Measurements from ENCODE around the gene ITPK1.

Gene ITPK1

DNA sequence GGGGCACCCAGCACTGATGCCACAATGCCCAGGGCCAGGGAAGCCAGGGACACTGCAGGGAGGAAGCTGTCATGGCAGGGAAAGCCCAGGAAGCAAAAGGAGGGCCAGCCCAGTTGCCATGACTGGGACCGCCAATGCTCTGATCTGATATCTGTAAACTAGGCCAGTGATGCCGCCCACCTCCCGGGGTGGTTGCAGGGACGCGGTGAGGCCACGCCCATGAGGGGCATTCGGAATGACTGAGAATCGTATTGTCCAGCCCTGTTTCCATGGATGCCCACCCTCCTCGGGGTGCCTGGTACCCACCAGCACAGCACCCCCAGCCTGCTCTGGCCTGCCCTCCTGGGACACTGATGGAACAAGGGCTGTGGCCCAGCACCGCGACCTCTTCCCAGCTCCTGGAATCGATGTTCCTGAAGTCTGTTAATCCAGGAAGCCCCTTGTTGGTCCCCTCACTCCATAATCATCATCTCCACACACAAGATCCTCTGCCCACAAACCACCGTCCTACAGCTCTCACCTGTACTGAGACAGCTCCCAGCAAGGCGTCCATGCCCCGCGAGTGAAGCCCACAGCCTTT lies 144.0 kb downstream of the ITPK1 start (continued):
- TF ChIP-seq ESRRG (CRISPR knock-in tag; IDR thresholded peaks at IDR 0.05) (no peak), PPARA (CRISPR knock-in tag; IDR thresholded peaks at IDR 0.05; ENCODE audit: borderline replicate concordance) (no peak), TOX (CRISPR knock-in tag; IDR thresholded peaks at IDR 0.05; ENCODE audit: borderline replicate concordance) (no peak), CSRNP3 (CRISPR knock-in tag; IDR thresholded peaks at IDR 0.05) (no peak), ZC3H10 (CRISPR knock-in tag; IDR thresholded peaks at IDR 0.05) (no peak), ZFP3 (CRISPR knock-in tag; IDR thresholded peaks at IDR 0.05) (no peak)

GRCh38 chr14:92970271-92970670 lies 145.5 kb downstream of the ITPK1 start:
- ATAC-seq, result no peak
- TF ChIP-seq BACH2 (CRISPR knock-in tag; IDR thresholded peaks at IDR 0.05; ENCODE audit: borderline replicate concordance) (no peak), ZFP3 (CRISPR knock-in tag; IDR thresholded peaks at IDR 0.05) (no peak), ARNTL (CRISPR knock-in tag; IDR thresholded peaks at IDR 0.05; ENCODE audit: borderline replicate concordance, low read depth) (no peak), SNAI2 (CRISPR knock-in tag; IDR thresholded peaks at IDR 0.05) (no peak), PPARA (CRISPR knock-in tag; IDR thresholded peaks at IDR 0.05; ENCODE audit: borderline replicate concordance) (no peak), GLIS3 (CRISPR knock-in tag; IDR thresholded peaks at IDR 0.05) (no peak)

DNA sequence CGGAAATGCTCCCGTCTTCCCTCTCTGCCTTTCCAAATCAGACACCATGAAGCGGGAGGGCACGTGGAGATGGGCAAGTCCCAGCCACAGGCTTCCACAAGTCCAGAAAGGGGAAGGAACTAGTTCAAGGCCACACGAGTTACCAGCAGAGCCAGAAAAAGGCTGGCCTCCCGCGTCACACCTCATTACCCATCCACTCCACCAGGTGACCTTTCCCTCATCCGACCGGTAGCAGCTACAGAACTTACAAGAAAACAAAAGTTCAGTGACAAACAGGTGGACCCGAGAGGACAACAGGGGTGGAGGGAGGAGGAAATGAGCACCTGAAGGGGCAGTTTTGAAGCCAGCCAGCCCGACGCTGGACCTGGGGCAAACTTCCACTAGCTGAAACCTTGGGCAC lies 145.9 kb downstream of the ITPK1 start:
- TF ChIP-seq ZC3H10 (CRISPR knock-in tag; IDR thresholded peaks at IDR 0.05), result no peak
- no peak for TF ChIP-seq CSDC2 (CRISPR knock-in tag; IDR thresholded peaks at IDR 0.05)
- no peak for TF ChIP-seq SNAI2 (CRISPR knock-in tag; IDR thresholded peaks at IDR 0.05)
- TF ChIP-seq TOX (CRISPR knock-in tag; IDR thresholded peaks at IDR 0.05; ENCODE audit: borderline replicate concordance), result no peak
- no peak for TF ChIP-seq RARB (CRISPR knock-in tag; IDR thresholded peaks at IDR 0.05)
- TF ChIP-seq, protein P1, sequence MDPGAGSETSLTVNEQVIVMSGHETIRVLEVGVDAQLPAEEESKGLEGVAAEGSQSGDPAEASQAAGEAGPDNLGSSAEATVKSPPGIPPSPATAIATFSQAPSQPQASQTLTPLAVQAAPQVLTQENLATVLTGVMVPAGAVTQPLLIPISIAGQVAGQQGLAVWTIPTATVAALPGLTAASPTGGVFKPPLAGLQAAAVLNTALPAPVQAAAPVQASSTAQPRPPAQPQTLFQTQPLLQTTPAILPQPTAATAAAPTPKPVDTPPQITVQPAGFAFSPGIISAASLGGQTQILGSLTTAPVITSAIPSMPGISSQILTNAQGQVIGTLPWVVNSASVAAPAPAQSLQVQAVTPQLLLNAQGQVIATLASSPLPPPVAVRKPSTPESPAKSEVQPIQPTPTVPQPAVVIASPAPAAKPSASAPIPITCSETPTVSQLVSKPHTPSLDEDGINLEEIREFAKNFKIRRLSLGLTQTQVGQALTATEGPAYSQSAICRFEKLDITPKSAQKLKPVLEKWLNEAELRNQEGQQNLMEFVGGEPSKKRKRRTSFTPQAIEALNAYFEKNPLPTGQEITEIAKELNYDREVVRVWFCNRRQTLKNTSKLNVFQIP (CRISPR knock-in tag; IDR thresholded peaks at IDR 0.05; ENCODE audit: borderline replicate concordance, low read depth), result no peak
- no peak for TF ChIP-seq OSR1 (CRISPR knock-in tag; IDR thresholded peaks at IDR 0.05)

GRCh38 chr14:92969430-92969829 lies 146.3 kb downstream of the ITPK1 start:
- TF ChIP-seq, protein P2, sequence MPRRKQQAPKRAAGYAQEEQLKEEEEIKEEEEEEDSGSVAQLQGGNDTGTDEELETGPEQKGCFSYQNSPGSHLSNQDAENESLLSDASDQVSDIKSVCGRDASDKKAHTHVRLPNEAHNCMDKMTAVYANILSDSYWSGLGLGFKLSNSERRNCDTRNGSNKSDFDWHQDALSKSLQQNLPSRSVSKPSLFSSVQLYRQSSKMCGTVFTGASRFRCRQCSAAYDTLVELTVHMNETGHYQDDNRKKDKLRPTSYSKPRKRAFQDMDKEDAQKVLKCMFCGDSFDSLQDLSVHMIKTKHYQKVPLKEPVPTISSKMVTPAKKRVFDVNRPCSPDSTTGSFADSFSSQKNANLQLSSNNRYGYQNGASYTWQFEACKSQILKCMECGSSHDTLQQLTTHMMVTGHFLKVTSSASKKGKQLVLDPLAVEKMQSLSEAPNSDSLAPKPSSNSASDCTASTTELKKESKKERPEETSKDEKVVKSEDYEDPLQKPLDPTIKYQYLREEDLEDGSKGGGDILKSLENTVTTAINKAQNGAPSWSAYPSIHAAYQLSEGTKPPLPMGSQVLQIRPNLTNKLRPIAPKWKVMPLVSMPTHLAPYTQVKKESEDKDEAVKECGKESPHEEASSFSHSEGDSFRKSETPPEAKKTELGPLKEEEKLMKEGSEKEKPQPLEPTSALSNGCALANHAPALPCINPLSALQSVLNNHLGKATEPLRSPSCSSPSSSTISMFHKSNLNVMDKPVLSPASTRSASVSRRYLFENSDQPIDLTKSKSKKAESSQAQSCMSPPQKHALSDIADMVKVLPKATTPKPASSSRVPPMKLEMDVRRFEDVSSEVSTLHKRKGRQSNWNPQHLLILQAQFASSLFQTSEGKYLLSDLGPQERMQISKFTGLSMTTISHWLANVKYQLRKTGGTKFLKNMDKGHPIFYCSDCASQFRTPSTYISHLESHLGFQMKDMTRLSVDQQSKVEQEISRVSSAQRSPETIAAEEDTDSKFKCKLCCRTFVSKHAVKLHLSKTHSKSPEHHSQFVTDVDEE (CRISPR knock-in tag; IDR thresholded peaks at IDR 0.05), result no peak
- TF ChIP-seq ZFP3 (CRISPR knock-in tag; IDR thresholded peaks at IDR 0.05), result no peak
- TF ChIP-seq ZNF8 (CRISPR knock-in tag; IDR thresholded peaks at IDR 0.05), result no peak
- TF ChIP-seq ZC3H10 (CRISPR knock-in tag; IDR thresholded peaks at IDR 0.05), result no peak
- no peak for TF ChIP-seq CREB5 (CRISPR knock-in tag; IDR thresholded peaks at IDR 0.05; ENCODE audit: low read depth)
- no peak for TF ChIP-seq ISL1 (CRISPR knock-in tag; IDR thresholded peaks at IDR 0.05)
- no peak for TF ChIP-seq CSDC2 (CRISPR knock-in tag; IDR thresholded peaks at IDR 0.05)
- no peak for TF ChIP-seq OSR1 (CRISPR knock-in tag; IDR thresholded peaks at IDR 0.05)
- no peak for TF ChIP-seq BACH2 (CRISPR knock-in tag; IDR thresholded peaks at IDR 0.05; ENCODE audit: borderline replicate concordance)
- no peak for TF ChIP-seq SNAI2 (CRISPR knock-in tag; IDR thresholded peaks at IDR 0.05)
- TF ChIP-seq PPARA (CRISPR knock-in tag; IDR thresholded peaks at IDR 0.05; ENCODE audit: borderline replicate concordance), result no peak
- no peak for TF ChIP-seq RARB (CRISPR knock-in tag; IDR thresholded peaks at IDR 0.05)

More for the DNA sequence above, 145.9 kb downstream of the ITPK1 start:
- no peak for ATAC-seq

More at GRCh38 chr14:92969430-92969829, 146.3 kb downstream of the ITPK1 start:
- ATAC-seq, result no peak
